WTC11 (cell line): ENCODE results near the gene HOXB3.

Experiments
- ETV6 ChIP-seq: sonication (generic); formaldehyde crosslinking; IDR thresholded peaks from 2 replicates; pipeline ENCODE4 v1.8.1; 2022; ENCODE audit warnings: mild to moderate bottlenecking, missing genetic modification reagents
- FOXJ3 ChIP-seq: sonication (generic); formaldehyde crosslinking; IDR thresholded peaks from 2 replicates; pipeline ENCODE4 v1.9.0; 2021; ENCODE audit warnings: missing genetic modification reagents, mild to moderate bottlenecking, borderline replicate concordance
- IRF1 ChIP-seq: sonication (generic); formaldehyde crosslinking; IDR thresholded peaks from 2 replicates; pipeline ENCODE4 v1.8.0; 2023; ENCODE audit warnings: missing genetic modification reagents
- NR1H2 ChIP-seq: sonication (generic); formaldehyde crosslinking; IDR thresholded peaks from 2 replicates; pipeline ENCODE4 v1.9.0; 2021; ENCODE audit warnings: mild to moderate bottlenecking, moderate library complexity, missing genetic modification reagents
- STAT6 ChIP-seq: sonication (generic); formaldehyde crosslinking; conservative IDR thresholded peaks from 2 replicates; pipeline ENCODE4 v1.8.1; 2023; ENCODE audit warnings: mild to moderate bottlenecking, low read depth, missing genetic modification reagents, moderate library complexity
- TEAD4 ChIP-seq: sonication (generic); formaldehyde crosslinking; IDR thresholded peaks from 2 replicates; pipeline ENCODE4 v1.8.0; 2022; ENCODE audit warnings: mild to moderate bottlenecking, missing genetic modification reagents
- USF1 ChIP-seq: sonication (generic); formaldehyde crosslinking; IDR thresholded peaks from 2 replicates; pipeline ENCODE4 v1.8.0; 2022; ENCODE audit warnings: mild to moderate bottlenecking, missing genetic modification reagents
- ZBTB21 ChIP-seq: sonication (generic); formaldehyde crosslinking; IDR thresholded peaks from 2 replicates; pipeline ENCODE4 v1.8.1; 2023; ENCODE audit warnings: mild to moderate bottlenecking, missing genetic modification reagents, borderline replicate concordance
- ZNF232 ChIP-seq: sonication (generic); formaldehyde crosslinking; IDR thresholded peaks from 2 replicates; pipeline ENCODE4 v1.8.0; 2022; ENCODE audit warnings: mild to moderate bottlenecking, missing genetic modification reagents
- ZNF423 ChIP-seq: fragments of 250-450 bp; sonication (Bioruptor Pico); IDR thresholded peaks from 2 replicates; pipeline ENCODE4 v2.1.2; 2022; ENCODE audit warnings: mild to moderate bottlenecking, moderate library complexity
- TF ChIP-seq, protein P1 (sequence below): fragments of 200-600 bp; IDR thresholded peaks from 2 replicates; pipeline ENCODE4 v1.8.0; 2022; ENCODE audit warnings: antibody characterized with exemption
- TF ChIP-seq, protein P2 (sequence below): sonication (generic); formaldehyde crosslinking; IDR thresholded peaks from 2 replicates; pipeline ENCODE4 v1.8.1; 2022; ENCODE audit warnings: low read depth, mild to moderate bottlenecking, moderate library complexity, missing genetic modification reagents, borderline replicate concordance

DNA sequence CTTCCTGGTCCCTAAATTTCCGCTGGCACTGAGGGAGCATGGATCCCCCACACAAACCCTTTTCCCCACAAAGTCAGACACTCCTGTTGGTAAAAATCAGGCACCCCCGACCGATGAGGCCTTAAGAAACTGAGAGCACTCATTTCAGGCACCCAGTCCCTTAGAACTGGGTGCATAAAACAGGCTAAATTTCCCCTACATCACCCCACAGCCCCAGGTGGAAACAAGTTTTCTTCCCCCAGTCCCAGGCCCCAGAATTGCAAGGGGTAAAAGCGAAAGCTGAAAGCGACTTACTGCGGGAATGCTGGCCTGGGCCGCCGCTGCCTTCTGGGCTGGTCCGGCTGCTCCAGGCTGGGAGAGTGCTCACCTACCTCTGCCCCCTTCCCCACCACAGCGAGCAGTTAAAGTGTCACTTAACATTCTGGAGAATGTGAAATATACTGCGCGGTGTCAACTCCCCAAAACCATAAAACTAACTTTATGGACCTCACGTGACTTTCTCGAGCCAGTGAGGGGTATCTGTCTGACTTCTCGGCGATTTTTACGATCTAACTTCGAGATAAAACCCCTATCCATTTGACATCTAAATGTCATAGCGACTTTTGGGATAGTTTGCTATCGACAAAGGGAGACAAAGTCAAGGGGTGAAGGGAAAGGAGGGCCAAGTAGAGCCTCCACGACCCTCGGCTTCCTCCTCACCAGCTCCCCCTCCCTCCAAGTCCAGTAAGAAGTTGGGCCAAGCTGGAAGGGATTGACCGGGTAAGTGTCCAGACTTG is at the start of gene HOXB3:
- TF ChIP-seq FOXJ3 (CRISPR knock-in tag) (no peak), ETV6 (no peak), TEAD4 (no peak), ZNF232 (no peak), STAT6 (CRISPR knock-in tag) (no peak), ZNF423 (CRISPR knock-in tag) (no peak), USF1 (CRISPR knock-in tag) (no peak), ZBTB21 (CRISPR knock-in tag) (no peak), IRF1 (CRISPR knock-in tag) (no peak), NR1H2 (CRISPR knock-in tag) (no peak)
- TF ChIP-seq, protein P1, sequence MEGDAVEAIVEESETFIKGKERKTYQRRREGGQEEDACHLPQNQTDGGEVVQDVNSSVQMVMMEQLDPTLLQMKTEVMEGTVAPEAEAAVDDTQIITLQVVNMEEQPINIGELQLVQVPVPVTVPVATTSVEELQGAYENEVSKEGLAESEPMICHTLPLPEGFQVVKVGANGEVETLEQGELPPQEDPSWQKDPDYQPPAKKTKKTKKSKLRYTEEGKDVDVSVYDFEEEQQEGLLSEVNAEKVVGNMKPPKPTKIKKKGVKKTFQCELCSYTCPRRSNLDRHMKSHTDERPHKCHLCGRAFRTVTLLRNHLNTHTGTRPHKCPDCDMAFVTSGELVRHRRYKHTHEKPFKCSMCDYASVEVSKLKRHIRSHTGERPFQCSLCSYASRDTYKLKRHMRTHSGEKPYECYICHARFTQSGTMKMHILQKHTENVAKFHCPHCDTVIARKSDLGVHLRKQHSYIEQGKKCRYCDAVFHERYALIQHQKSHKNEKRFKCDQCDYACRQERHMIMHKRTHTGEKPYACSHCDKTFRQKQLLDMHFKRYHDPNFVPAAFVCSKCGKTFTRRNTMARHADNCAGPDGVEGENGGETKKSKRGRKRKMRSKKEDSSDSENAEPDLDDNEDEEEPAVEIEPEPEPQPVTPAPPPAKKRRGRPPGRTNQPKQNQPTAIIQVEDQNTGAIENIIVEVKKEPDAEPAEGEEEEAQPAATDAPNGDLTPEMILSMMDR = no peak
- TF ChIP-seq, protein P2, sequence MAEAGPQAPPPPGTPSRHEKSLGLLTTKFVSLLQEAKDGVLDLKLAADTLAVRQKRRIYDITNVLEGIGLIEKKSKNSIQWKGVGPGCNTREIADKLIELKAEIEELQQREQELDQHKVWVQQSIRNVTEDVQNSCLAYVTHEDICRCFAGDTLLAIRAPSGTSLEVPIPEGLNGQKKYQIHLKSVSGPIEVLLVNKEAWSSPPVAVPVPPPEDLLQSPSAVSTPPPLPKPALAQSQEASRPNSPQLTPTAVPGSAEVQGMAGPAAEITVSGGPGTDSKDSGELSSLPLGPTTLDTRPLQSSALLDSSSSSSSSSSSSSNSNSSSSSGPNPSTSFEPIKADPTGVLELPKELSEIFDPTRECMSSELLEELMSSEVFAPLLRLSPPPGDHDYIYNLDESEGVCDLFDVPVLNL (CRISPR knock-in tag) = no peak
